HG02970 (cell line): ENCODE measurements around the gene PACRG.

Experiments
- ATAC-seq: cut with Tn5 transposase; IDR thresholded peaks from one replicate; pipeline ENCODE4 v1.9.1; 2021; ENCODE audit warnings: mild to moderate bottlenecking, moderate library complexity, moderate number of reproducible peaks; ENCODE audit not compliant: unreplicated experiment, low FRiP score

Gene PACRG

DNA sequence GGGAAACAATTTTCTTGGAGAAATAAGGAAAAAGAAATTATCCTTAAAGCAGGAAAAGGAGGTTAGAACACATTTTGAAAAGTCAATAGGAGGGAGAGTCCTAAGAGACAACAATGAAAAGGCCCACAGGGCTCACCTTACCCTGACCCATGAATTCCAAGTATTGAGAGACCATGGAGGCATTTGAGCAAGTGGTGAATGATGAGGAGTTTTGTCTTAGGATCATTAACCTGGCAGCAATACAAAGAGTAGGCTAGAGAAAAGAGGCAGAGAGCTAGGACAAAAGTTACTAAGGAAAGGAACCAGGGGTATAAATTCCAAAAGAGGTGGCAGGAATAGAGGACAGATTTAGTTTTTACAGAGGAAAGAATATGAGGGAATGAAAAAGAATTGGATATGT is 44.7 kb downstream of the PACRG start:
- ATAC-seq = no peak

DNA sequence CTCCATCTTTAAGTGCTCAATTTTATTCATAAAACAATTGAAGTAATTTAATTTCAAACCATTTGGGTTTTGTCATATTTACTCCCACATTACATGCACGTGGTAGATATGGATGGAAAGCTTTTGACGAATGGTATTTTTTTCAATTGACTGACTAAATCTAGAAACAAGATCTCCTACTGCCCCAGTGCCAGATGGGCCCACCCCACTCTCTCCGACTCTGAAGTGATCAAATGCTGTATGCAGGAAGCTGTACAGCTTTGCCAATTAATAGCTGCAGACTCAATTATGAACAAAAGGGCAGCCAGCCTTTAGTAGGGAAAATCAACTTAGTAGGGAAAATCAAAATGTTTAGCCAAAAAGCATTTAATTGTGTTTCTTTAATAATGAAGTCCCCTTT is 46.2 kb downstream of the PACRG start:
- ATAC-seq = no peak

DNA sequence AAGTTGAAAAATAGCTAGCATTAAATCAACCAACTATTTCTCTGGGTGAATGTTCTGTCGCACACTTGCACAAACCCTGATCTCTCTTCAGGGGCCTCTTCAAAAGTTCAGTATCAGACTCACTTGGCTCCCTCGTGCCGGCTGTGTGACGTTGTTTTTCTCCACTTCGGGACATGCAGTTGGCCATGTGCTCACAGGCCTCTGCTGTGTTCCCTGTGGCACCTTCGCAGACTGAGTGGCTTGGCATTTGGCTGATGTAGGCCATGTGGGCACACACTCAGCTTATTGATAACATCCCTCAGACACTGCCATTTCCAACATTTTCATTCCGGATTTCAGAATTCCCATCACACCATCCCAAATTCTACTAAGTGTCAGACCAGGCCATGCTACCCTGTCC is 49.3 kb downstream of the PACRG start:
- no peak for ATAC-seq

DNA sequence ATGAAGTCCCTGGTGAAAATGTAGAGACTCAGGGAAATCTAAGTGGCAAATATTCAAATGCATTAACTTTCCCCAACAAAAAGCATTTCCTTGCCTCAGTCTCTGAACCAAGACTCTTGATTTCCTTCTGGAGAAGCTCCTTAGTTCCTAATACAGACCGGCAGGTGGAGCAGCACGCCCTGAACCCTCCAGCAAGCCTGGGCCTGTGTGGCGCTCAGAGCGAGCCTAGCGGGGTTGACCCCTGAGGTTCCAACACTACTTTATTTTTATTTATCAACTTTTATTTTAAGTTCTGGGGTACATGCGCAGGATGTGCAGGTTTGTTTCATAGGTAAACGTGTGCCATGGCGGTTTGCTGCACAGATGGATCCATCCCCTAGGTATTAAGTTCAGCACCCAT is 50.8 kb downstream of the PACRG start:
- ATAC-seq = no peak

DNA sequence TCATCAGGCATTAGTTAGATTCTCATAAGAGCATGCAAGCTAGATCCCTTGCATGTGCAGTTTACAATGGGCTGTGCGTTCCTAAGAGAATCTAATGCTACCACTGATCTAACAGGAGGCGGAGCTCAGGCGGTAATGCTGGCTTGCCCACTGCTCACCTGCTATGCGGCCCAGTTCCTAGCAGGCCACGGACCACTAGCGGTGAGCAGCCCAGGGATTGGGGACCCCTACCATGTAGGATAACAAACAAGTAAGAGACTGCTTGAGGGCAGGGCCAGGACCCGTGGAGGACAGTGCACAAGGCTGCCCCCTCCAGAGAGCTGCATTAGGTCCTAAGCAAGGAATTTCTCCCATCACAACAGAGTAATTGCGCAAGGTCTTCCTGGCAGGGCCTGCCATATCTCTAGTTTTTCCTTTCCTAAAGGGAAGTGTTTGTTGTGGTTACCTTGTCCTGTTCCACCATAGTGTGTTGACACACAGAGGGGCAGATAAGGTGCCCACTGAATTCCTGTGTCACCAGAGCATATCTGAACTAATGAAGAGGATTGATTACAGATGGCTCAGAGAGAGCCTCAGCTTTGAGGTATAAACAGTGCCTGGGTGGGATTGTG is 58.0 kb downstream of the PACRG start:
- ATAC-seq = no peak

DNA sequence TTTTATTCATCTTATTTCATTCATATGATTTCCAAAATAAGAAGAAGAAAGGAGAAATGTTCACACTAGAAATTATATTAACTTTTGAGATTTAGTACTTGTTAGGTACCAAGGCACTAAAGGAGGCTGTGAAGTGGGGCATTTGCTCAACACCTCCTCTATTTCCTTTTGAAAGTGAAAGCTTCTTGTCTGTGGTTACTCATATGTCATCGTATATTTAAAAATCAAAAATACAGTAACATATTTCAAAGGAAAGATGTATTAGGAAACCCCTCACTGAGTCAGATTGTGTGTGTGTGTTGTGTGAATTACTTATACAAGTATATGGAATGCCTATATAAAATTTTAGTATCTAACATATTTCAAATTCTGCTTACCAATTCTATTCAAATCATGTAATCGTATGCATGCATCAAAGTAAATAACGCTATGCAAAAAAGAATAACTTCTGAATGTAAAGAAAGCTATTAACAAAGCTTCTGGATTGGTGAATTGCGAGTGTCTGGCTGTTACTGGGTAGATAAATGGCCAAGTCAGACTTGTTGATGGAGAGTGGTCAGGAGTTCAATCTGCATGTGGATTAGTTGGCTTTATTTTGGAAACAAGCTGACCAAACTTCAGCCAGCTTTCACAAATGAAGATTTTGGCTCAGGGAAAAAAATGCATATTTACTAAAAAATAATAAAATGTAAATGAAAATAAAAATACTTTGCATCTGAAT is 70.9 kb downstream of the PACRG start:
- no peak for ATAC-seq

DNA sequence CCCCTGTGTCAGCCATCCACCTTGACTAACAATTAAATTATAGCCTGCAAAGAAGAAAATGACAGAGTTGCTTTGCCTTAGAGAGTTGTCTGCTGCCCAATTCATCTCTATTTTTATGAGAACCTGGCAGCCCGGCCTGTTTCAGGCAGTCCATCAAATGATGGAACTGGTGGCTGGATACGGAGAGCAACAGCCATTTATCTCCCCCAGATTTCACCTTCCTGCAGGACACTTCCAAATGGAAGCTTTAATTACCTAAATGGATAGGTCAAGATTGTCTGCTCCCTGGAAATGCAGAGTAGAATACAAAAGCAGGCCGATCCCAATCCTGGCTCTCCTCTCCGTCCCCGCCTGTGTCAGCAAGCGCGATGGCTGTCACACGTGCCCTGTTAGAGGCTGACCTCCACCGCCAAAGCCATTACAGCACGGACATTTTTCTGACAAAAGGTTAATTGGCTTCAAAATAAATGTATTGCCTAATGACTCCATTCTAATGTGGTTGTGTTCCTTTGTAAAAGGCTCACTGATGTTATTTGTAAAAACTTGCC is 86.7 kb downstream of the PACRG start:
- ATAC-seq = no peak

DNA sequence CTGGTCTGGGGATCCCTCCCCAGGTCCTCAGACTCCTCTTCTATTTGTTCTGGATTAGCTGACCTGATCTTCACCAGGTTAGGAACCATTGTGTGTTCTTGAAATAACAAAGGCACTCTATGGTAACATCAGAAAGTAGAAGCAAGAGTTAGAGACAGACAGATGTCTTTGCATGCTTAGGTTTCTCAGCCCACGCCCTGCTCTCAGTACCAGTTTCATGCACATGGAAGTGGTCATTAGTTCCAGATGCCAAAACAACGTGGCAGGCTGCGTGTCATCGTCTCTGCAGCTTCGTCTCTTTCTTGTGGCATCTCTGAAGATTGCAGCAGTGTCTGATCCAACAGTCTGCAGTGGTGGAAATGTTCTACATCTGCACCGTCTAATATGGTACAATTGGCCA is 89.4 kb downstream of the PACRG start:
- no peak for ATAC-seq

DNA sequence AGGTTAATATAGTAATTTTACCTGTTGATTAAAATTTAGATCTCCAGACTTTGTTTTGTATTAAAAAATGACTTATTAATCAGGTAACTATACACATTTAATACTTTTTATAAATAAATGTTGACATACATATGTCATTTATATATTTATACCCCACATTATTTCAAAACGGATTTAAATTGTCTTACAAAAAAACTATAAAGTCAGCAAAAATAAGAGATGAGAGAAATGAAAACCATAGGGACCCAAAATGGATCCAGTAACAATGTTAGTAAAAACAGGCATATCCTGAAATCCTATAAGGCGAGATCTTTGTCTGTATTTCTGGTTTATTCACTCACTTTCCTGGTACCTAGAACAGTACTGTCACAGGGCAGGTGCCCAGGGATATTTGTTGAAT is 91.5 kb downstream of the PACRG start:
- no peak for ATAC-seq

DNA sequence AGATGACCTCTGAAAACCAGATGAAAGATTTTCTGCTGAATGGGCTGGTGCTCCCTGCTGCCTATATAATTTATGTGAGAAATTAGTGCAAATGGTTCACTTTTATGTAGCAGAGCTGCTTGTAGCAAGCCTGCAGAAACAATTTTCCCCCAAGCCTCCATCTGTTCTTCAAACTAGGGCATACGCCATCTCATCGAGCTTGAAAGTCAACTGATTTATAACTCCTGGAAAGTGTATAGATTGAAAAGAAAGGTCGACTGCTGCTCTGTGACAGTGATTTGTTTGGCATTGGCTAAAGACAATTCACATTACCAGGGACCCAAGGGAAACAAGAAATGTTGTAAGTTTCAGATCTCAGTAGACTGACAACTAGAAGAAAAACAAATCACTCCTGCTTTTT is 93.3 kb downstream of the PACRG start:
- ATAC-seq = no peak

DNA sequence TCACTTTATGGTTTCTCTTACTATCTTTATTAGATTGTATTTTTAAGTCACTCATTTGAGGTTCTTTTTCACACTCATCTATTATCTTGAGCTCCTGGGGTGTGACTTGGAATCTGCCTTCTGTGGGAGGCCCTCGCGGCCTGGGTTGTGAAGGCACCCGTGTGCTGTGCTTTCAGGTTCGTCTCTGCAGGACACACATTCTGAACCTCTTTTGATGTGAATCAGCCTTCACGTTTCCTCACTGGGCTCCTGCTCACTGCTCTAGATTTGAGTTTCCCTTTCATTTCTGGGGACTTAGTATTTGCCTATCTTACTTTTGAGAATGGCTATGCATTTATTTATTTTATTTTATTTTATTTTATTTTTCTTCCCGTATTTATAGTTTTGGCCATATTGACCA is 97.8 kb downstream of the PACRG start:
- ATAC-seq = no peak

DNA sequence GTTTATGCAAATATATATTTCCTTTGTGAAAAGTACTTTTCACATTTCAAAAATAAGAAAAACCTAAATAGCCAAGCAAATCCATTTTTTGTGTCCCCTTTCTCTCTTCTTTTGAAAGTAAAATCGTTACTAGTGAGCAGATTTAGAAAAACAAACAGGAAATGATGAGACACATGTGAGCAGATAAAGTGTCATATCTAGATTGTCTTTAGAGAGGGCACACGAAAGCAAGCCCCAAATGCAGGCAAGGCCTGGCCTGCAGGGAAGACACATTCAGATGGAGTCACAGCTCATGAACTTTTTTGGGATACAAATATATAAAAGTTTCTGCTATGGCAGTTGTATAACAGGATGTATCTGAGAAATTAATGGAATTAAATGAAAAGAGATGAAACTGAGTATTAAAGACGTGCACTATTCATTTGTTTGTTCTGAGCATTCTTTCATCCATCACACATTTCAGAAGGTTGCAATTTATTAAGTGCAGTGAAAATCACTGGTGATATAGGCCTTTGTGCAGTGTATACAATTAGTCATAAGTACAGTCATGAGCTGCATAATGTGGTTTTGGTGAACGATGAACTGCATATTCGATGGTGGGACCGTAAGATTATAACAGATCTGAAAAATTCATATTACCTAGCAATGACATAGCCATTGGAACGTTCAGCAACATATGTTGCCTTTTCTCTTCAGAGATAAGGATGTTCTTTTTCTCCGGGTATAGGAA is 101.4 kb downstream of the PACRG start:
- no peak for ATAC-seq

DNA sequence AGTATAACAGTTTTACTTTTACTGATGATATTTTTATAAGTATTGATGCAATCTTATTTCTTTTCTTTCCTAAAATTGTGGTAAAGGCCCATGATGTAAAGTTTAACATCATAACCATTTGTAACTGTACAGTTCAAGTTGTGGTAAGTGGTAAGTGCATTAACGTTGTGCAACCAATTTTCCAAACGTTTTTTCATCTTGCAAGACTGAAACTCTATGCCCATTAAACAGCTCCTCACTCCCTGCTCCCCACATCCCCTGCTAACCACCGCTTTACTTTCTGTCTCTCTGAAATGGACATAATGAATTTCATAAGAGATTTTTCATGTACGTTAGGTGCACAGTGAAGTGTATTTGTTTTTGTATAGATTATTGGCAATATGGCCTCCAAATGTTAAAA is 106.0 kb downstream of the PACRG start:
- no peak for ATAC-seq

DNA sequence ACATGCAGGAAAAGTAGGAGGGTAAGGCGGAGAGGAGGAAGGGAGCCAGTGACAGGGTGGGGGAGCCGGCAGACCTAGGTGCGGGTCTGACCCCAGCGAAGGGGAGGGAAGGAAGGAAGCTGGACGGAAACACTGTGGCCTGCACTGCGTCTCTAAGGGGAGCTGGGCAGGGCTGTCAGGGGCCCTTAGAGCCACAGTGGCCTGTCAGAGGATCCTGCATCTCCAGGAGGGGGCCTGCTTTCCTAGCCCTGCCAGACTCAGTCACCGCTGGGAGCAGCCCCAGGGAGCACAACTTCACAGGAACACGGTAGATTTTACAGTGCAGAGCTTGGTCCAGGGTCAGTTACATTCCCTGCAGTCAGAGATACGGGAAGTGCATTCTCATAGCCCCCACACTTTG is 118.2 kb downstream of the PACRG start:
- no peak for ATAC-seq

DNA sequence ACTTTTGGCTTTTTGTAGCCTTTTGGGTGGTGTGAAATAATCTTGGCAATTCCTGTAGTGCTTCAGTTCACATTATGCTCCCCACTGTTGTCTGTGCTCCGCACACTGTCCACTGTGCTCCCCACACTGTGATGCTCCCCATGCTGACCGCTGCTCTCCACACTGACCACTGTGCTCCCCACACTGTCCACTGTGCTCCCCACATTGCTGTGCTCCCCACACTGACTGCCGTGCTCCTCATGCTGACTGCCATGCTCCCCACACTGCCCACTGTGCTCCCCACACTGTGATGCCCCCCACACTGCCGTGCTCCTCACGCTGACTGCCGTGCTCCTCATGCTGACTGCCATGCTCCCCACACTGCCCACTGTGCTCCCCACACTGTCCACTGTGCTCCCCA is 118.9 kb downstream of the PACRG start:
- ATAC-seq = no peak

DNA sequence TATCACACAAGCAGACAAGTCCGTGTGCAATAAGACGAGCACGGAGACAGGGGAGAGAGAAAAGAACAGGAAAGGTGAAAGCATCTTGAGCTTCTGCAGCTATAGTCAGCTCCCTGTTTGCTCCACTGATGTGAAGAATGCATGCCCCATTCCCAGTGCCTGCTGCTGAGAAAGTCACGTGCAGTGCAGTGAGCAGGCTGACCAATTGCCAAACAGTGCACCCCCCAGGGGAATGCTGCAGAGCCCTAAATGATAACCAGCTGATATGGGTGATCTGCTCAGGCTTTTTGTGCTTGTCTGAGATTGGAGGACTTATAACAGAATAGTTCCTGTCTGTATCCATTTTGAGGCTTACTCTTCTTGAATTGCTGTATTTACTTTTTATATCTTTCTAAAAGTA is 121.5 kb downstream of the PACRG start:
- no peak for ATAC-seq

DNA sequence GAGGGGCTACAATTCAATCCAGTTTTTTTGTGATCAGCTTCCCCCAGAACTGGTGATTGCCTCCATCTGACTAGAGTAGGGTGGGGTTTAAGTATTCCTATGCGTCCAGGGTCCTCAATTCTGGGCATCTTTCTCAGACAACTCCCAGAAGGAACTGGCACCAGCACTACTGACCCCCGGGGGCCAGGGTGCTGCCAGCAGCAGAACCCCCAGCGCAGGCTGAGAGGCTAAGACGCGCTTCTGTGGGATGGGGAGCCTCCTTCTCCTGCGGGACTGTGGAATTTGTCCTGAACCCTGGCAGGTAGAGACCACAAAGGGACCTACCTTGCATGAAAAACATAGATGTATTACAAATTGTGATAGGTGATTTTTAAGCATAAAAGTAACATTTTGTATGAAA is 124.4 kb downstream of the PACRG start:
- no peak for ATAC-seq

DNA sequence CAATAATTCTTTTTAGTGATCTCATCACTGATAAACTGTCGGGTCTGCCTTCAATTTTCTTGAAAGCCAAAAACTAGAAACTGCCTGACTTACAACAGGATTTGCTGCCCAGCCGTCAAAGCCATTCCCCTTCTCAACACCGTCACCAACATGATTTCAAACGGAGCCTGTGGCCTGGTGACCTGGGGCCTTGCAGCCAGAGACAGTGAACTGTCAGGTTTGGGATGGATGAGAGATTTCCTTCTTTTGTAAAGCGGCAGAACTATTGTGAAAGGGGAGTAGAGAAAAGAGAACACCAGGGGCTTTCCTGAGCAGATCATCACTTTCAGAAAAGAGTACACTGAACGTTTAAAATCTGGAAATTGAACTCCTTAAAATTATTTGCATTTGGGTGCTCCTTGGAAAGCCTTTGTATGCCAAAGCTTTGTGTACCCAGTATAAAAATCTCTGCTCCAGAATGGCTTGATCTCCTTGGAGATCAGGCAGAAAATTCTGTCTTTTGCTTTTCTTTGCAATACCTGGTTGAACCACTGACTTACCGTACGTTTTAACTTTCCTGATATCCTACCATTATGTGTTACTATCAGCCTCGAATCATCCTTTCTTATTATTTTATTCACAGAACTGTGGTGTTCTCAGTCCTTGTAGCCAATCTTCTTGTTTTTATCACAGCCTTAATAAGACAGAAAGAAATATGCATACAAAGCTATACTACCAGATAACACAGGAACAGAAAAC is 125.2 kb downstream of the PACRG start:
- no peak for ATAC-seq

DNA sequence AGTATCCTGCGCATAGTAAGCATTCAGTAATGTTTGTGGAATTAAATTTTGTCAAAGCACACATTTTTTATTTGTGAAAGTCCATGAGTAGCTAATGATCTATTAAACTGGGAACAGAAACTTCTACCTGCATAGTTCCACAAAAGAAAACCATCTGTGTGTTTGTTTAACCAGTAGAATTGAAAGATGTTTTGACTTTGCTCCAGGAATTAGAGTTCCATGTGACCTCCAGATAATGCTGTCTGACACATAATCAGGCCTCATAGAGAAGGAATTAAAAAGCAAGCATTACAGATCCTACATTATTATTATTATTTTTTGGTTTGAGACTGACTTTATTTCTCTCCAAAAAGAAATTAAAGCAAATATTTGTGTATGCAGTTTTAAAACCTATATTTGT is 126.5 kb downstream of the PACRG start:
- ATAC-seq = no peak

DNA sequence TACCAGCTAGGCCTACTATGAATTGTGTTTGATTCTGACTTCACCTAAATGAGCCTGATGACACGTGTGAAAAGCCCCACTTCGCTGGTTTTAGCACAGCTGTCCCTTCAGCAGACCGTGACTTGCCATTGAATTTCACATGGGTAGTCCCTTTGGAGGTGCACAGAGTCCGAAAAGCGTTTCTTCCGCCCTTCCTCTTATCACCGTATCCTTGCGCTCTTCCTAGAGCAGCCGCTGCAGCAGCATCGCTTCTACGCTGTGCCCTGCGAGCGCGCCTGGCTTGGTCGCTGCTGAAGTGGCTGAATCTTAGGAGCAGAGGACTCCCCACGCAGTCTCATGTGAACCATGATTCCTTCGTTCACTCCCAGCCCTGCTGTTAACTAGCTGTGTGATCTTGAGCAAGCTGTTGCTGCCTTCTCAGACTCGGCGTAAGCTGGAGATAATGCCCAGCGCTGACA is 127.0 kb downstream of the PACRG start:
- no peak for ATAC-seq

DNA sequence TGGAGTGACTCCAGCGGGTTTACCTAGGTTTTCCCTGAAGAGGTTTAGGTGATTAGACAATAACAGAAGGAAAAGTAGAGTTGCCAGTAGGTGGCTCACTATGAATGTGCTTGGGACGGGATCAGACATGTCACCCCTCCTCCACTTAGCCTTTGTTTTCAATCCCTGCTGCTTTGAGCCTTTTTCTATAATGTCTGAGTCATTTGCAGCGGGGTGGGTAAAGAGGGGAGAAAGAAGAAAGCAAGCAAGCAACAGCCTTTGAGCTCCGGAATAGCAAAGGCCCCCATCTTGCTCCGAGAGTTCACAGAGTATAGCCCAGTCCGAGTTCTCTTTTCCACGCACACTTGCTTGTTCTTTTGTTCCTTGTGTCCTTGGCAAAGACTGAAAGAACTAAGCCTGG is 129.1 kb downstream of the PACRG start:
- ATAC-seq = no peak
